M059J (cell line): Measurements from ENCODE around the gene RHBDL1. TPM values are rescaled to one million over a fixed set of nuclear protein-coding genes. Genes with fewer than 3 reads are reported as not detected.
A peak's percentile ranks its signal among the peaks of the same experiment; 100 is the strongest.

Source experiments
- DNase-seq: peaks from one replicate; pipeline ENCODE4 v3.0.0-alpha.2; 2012; ENCODE audit warnings: low read depth
- total RNA-seq: library from RNA; depleted of rRNA; stranded (reverse); fragments of >200 nt; shearing (Covaris generic); gene quantifications from 2 replicates; pipeline ENCODE4 v1.2.3, GENCODE V29; 2014; rRNA removed

The RHBDL1 gene
- total RNA-seq, 1 experiment from 2014 or later = 0.15 TPM

- DNase-seq = no peak
Observed at GRCh38 chr16:718922-719321, 43.5 kb downstream of the RHBDL1 start.

GRCh38 chr16:719815-720446 is 44.5 kb downstream of the RHBDL1 start:
- peak; percentile 66 for DNase-seq

- peak; percentile 83 for DNase-seq
Observed at GRCh38 chr16:720447-720989, 45.0 kb downstream of the RHBDL1 start.

GRCh38 chr16:720990-721764 is 45.7 kb downstream of the RHBDL1 start, which contains the start of gene ANTKMT:
TSS of gene ANTKMT (plus strand) at chr16:721146. CDS start at chr16:721275, 129 bp downstream.
- DNase-seq = peak; percentile 72

- DNase-seq = no peak
Observed at GRCh38 chr16:721765-722540, 46.5 kb downstream of the RHBDL1 start.

GRCh38 chr16:722835-723633 is 47.6 kb downstream of the RHBDL1 start:
- DNase-seq = no peak

- DNase-seq = no peak
Observed at GRCh38 chr16:723695-724094, 48.2 kb downstream of the RHBDL1 start.

GRCh38 chr16:724188-725040 is 48.9 kb downstream of the RHBDL1 start:
- DNase-seq = no peak

- no peak for DNase-seq
Observed at GRCh38 chr16:725041-725376, 49.5 kb downstream of the RHBDL1 start.

- DNase-seq = no peak
Observed at GRCh38 chr16:725463-726187, 50.2 kb downstream of the RHBDL1 start.

GRCh38 chr16:726188-726437 is 50.6 kb downstream of the RHBDL1 start:
- no peak for DNase-seq

- no peak for DNase-seq
Observed at GRCh38 chr16:726438-727290, 51.2 kb downstream of the RHBDL1 start, which contains the start of the genes CCDC78 and HAGHL. TSS of gene CCDC78 (minus strand) at chr16:726443. CDS start at chr16:726367, 76 bp downstream. TSS of gene HAGHL (plus strand) at chr16:727106. CDS start at chr16:727510, 404 bp downstream.

GRCh38 chr16:727291-727977 is 52.0 kb downstream of the RHBDL1 start:
- no peak for DNase-seq

Other genes starting within 250 kb of the RHBDL1 start
- gene CAPN15, start 148.0 kb upstream of the RHBDL1 start, total RNA-seq = 23.2 and 36.7 TPM in 2 replicates
- not detected in 2 replicates for gene PRR35, start 115.3 kb upstream of the RHBDL1 start, total RNA-seq
- gene NHLRC4, start 108.7 kb upstream of the RHBDL1 start, total RNA-seq = 0.12 TPM in 1 of 2 replicates, not detected in the other
- 35.9 and 43.8 TPM in 2 replicates for gene PIGQ, start 105.7 kb upstream of the RHBDL1 start, total RNA-seq
- 15.2 and 16.8 TPM in 2 replicates for gene RAB40C, start 85.6 kb upstream of the RHBDL1 start, total RNA-seq
- gene WFIKKN1, start 44.7 kb upstream of the RHBDL1 start, total RNA-seq = 0.62 and 2.9 TPM in 2 replicates
- gene METTL26, start 39.4 kb upstream of the RHBDL1 start, total RNA-seq = 150 and 177 TPM in 2 replicates
- 8.5 and 20.9 TPM in 2 replicates for gene MCRIP2, start 33.8 kb upstream of the RHBDL1 start, total RNA-seq
- 15.8 and 16.1 TPM in 2 replicates for gene WDR90, start 26.3 kb upstream of the RHBDL1 start, total RNA-seq
- 25.7 and 38.5 TPM in 2 replicates for gene RHOT2, start 7.5 kb upstream of the RHBDL1 start, total RNA-seq
- gene STUB1, start 4.7 kb downstream of the RHBDL1 start, total RNA-seq = 133 and 153 TPM in 2 replicates
- gene JMJD8, start 8.7 kb downstream of the RHBDL1 start, total RNA-seq = 57.8 and 68.5 TPM in 2 replicates
- 3.4 and 9.0 TPM in 2 replicates for gene WDR24, start 14.7 kb downstream of the RHBDL1 start, total RNA-seq
- 8.1 and 12.0 TPM in 2 replicates for gene FBXL16, start 30.1 kb downstream of the RHBDL1 start, total RNA-seq
- gene METRN, start 39.4 kb downstream of the RHBDL1 start, total RNA-seq = 96.4 and 142 TPM in 2 replicates
- gene ANTKMT, start 45.5 kb downstream of the RHBDL1 start, total RNA-seq = 11.0 and 30.4 TPM in 2 replicates
- 0.25 TPM in 1 of 2 replicates, not detected in the other for gene CCDC78, start 50.8 kb downstream of the RHBDL1 start, total RNA-seq
- gene HAGHL, start 51.4 kb downstream of the RHBDL1 start, total RNA-seq = 3.6 and 4.9 TPM in 2 replicates
- gene CIAO3, start 65.3 kb downstream of the RHBDL1 start, total RNA-seq = 24.0 and 27.1 TPM in 2 replicates
- 1.7 and 2.1 TPM in 2 replicates for gene MSLN, start 85.1 kb downstream of the RHBDL1 start, total RNA-seq
- 19.5 and 47.7 TPM in 2 replicates for gene RPUSD1, start 112.7 kb downstream of the RHBDL1 start, total RNA-seq
- 10.2 and 20.7 TPM in 2 replicates for gene CHTF18, start 112.9 kb downstream of the RHBDL1 start, total RNA-seq
- gene GNG13, start 125.1 kb downstream of the RHBDL1 start, total RNA-seq = not detected in 2 replicates